ENCODE results near the gene COG3.
A peak's percentile ranks its signal among the peaks of the same experiment; 100 is the strongest.
"Not testable (repeated sequence)": the region's sequence is repeated elsewhere in the genome, so short reads cannot be mapped to it uniquely, and the experiment has no call there.

The COG3 gene

GRCh38 chr13:45464687-45465453 lies at the start of gene COG3:
TSS of gene COG3 (plus strand) at chr13:45464939. CDS start at chr13:45465037, 98 bp downstream.
- peak; percentile 97 for DNase-seq

- no peak for DNase-seq
Measured at GRCh38 chr13:45415112-45415511, 49.6 kb upstream of the COG3 start.

GRCh38 chr13:45416516-45417128 lies 48.1 kb upstream of the COG3 start:
- DNase-seq: no peak

- peak; percentile 88 to 90 for DNase-seq
Measured at GRCh38 chr13:45417790-45418534, 46.8 kb upstream of the COG3 start, which contains the start of gene SLC25A30. TSS of gene SLC25A30 (minus strand) at chr13:45418373. CDS start at chr13:45411425, 6,948 bp downstream.

GRCh38 chr13:45419389-45419788 lies 45.4 kb upstream of the COG3 start:
- DNase-seq: not testable (repeated sequence)

GRCh38 chr13:45419945-45420344 lies 44.8 kb upstream of the COG3 start:
- no peak for DNase-seq

GRCh38 chr13:45422731-45423292 lies 41.9 kb upstream of the COG3 start:
- DNase-seq: no peak

GRCh38 chr13:45426056-45426841 lies 38.5 kb upstream of the COG3 start:
- not testable (repeated sequence) for DNase-seq

GRCh38 chr13:45432737-45433380 lies 31.9 kb upstream of the COG3 start:
- no peak for DNase-seq

- DNase-seq: no peak
Measured at GRCh38 chr13:45433381-45433790, 31.4 kb upstream of the COG3 start.

- no peak for DNase-seq
Measured at GRCh38 chr13:45434556-45435371, 30.0 kb upstream of the COG3 start.

- no peak for DNase-seq
Measured at GRCh38 chr13:45436332-45436731, 28.4 kb upstream of the COG3 start.

- DNase-seq: no peak
Measured at GRCh38 chr13:45436953-45437352, 27.8 kb upstream of the COG3 start.

- DNase-seq: no peak
Measured at GRCh38 chr13:45437947-45438346, 26.8 kb upstream of the COG3 start.

- DNase-seq: no peak
Measured at GRCh38 chr13:45439008-45439407, 25.7 kb upstream of the COG3 start.

GRCh38 chr13:45439781-45440462 lies 24.8 kb upstream of the COG3 start:
- no peak for DNase-seq

GRCh38 chr13:45441633-45442032 lies 23.1 kb upstream of the COG3 start:
- DNase-seq: no peak

GRCh38 chr13:45445053-45445452 lies 19.7 kb upstream of the COG3 start:
- no peak for DNase-seq

GRCh38 chr13:45446181-45446580 lies 18.6 kb upstream of the COG3 start:
- DNase-seq: no peak

GRCh38 chr13:45447050-45447661 lies 17.6 kb upstream of the COG3 start:
- no peak for DNase-seq
